Islet precursor cell (in vitro differentiated cells): ENCODE data around the gene RPS21.
A peak's percentile ranks its signal among the peaks of the same experiment; 100 is the strongest.

Source experiments
- DNase-seq: peaks from one replicate; pipeline ENCODE4 v3.0.0-alpha.2; 2018

The RPS21 gene

DNA sequence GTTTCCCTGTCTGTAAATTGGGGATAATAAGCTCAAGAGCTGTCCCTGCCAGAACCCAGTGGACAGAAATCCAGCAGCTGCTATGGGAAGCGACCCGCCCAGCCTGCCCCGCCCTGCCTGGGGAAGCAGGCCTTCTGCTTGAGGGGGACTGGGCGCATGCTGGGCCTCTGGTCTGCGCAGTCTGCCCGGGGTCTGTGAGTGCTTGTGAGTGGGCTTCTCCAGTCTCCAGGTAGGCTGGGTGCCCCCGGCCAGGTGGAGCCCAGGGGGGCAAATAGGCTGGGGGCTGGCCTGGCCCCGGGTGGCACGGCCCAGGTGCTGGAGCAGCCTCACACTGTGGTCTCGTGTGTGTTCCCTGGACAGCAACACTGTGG is 41.1 kb downstream of the RPS21 start:
- DNase-seq, result no peak

DNA sequence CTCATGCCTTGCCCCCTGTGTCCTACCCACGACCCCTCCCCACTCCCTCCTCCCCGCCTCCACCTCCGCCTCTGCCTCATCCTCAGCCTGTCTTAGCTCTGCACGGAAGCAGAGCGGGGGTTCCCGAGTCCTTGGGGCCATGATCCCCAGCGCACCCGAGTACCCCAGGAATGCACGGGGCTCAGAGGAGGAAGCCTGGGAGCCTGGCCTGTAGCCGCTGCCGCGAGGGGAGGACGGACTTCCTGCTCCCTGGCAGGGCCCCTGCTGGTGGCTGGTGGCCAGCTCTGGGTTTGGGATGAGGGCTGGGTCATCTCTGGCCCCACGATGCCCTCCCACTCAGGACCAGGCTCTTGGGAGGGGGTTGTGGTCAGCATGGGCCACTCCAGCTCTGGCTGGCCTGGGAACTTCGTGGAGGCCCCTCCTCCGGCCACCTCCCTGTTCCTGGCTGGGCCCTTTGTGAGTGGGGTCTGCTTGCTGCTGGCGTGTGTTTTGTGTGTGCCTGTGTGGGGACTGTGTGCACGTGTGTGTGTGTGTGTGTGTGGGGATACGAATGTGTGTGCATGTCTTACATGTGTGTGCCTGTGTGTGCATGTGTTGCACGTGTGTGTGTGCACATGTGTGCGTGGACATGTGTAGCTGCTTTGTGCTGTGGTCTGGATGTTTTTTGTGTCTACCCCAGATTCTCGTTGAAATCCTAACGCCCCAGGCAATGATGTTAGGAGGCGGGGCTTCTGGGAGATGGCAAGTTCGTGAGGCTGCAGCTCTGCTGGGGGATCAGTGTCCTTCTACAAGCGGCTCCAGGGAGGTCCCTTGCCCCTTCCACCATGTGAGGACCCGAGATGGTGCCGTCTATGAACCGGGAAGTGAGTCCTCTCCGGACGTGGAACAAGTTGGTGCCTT is 41.7 kb downstream of the RPS21 start:
- DNase-seq, result no peak

GRCh38 chr20:62429455-62430310 is 42.8 kb downstream of the RPS21 start:
- DNase-seq, result no peak

- no peak for DNase-seq
These were observed 43.5 kb downstream of the RPS21 start for GRCh38 chr20:62430311-62430853.

DNA sequence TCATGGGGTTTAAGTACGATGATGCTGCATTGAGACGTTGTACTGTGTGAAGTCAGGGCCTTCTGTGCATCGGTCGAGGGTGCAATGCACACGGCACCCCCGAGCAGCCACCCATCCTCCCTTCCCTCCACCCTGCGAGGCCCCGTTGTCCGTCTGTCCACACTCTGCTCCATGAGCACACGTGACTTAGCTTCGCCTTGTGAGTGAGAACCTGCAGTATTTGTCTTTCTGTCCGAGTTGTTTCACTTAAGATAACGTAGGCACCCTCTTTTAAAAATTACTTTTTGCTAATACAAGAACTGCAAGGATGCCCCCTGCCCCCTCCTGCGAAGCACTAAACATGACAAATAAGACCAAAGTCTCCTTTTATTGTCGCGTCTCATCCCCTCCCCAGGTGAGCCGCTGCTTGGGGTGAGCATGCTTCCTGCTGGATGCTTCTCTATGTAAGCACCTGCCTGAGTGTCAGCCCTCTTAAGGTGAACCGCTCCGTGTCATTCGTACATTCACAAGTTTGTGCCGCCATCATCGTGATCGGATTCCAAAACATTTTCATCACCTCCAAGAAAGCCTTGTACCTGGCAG is 44.1 kb downstream of the RPS21 start:
- DNase-seq, result no peak

- peak; percentile 66 for DNase-seq
These were observed 47.0 kb downstream of the RPS21 start for GRCh38 chr20:62433658-62434497.

- no peak for DNase-seq
These were observed 49.8 kb downstream of the RPS21 start for GRCh38 chr20:62436692-62437091.

DNA sequence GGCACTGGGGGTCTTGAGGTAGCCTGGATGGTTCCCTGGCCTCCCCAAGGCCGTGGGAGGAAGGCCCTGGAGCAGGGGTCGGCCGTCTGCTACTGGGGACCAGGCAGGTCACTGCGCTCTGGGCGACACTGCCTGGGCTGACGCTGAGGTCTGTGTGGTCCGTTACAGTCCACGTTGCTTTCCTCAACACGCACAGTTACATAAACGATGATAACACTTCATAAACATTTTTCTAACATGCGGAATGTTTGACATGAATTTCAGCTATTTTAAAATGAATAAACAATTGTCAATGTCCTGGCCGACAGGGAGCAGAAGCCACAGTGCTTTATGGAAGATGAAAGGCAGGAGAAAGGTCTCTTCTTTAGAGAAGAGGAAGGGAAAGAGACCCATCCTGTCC is 50.6 kb downstream of the RPS21 start:
- no peak for DNase-seq

DNA sequence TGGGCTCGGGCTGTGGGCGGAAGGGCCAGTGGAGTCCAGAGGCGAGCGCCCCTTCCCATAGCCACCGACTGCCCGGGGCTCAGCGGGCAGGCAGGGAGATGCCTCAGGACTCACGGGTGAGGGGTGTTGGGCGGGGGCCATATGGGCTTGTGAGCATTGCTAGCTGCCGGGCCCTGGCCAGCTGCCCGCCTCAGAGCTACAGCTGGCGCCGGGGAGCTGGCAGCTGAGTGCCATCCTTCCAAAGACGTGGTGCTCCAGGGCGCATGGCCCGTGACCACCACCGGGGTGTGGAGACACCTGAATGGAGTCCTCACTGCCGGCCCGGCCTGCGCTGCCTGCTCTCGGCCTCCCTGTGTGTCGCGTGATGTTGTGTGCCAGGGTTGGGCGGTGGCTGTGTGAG is 51.0 kb downstream of the RPS21 start:
- DNase-seq, result no peak
